Activated naive CD4-positive, alpha-beta T cell treated with anti-CD3 and anti-CD28 coated beads, Interleukin-2, amount 50 U/mL, for 72 hours (primary cell): ENCODE measurements around the gene FGF11. TPM values are rescaled to one million over a fixed set of nuclear protein-coding genes. Genes with fewer than 3 reads are reported as not detected.
"Not testable (repeated sequence)": the region's sequence is repeated elsewhere in the genome, so short reads cannot be mapped to it uniquely, and the experiment has no call there.

Experiments used
- ATAC-seq, 2 donors: fragments of 150-1000 bp; cut with Tn5 transposase; 2 replicates each; pipeline ENCODE4 v1.10.0; 2021; ENCODE audit warnings: mild to moderate bottlenecking in 2 of 2, moderate library complexity in 2 of 2
- DNase-seq, 2 donors: peaks; one replicate each; pipeline ENCODE4 v3.0.0; 2021 to 2022; ENCODE audit warnings: low spot score in 2 of 2
- H3K27ac Mint-ChIP-seq, 2 donors: one replicate each; pipeline ENCODE4 v1.8.0; 2022; ENCODE audit warnings: mild to moderate bottlenecking in 2 of 2, mixed read lengths in 2 of 2
- H3K36me3 Mint-ChIP-seq, 2 donors: one replicate each; pipeline ENCODE4 v1.8.0; 2022; ENCODE audit warnings: mixed read lengths in 2 of 2
- H3K9me3 Mint-ChIP-seq, 2 donors: one replicate each; pipeline ENCODE4 v1.8.0; 2022; ENCODE audit warnings: mixed read lengths in 2 of 2
- total RNA-seq, 2 donors: library from RNA; stranded (reverse); gene quantifications; one replicate each; pipeline ENCODE4 v1.2.3, GENCODE V29; 2022

Gene FGF11
- total RNA-seq, 2 donors from 2014 or later, result 2.6 to 35.5 TPM

DNA sequence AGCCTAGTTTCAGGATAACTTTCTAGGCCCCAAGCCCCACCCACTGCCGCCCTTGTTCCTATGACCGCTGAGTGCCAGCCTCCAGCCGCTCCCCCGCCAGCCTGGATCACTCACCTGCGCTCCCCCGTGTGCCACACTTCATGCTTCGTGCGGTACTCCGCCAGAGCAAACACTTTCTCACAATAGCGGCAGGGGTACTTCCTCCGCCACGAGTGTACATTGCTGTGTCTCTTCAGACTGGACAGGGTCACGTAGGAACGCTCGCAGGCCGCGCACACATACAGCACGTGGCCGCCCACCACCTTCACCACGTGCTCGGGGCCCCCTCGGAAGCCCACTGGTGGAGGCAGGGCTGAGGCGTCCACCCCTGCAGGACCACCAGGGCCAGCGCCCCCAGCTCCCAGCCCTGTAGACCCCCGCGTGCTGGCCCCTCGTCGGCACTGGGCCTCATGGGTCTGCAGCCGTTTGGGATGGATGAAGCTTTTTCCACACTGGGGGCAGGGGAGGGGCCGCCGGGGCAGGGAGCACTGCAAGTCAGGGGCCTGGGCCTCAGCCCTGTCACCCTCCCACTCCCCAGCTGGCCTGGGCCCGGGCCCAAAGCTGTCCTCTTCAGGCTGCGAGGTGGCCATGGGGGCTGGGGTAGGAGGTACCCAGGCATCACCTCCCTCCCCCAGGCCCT is 26.4 kb downstream of the FGF11 start:
- no peak for ATAC-seq
- Mint-ChIP-seq H3K36me3 (no peaks in the 10 kb centered on the region), H3K27ac (peak overlapping the region in 1 of 2 donors; percentile 36), H3K9me3 (no peaks in the 10 kb centered on the region)
- DNase-seq, result no peak

DNA sequence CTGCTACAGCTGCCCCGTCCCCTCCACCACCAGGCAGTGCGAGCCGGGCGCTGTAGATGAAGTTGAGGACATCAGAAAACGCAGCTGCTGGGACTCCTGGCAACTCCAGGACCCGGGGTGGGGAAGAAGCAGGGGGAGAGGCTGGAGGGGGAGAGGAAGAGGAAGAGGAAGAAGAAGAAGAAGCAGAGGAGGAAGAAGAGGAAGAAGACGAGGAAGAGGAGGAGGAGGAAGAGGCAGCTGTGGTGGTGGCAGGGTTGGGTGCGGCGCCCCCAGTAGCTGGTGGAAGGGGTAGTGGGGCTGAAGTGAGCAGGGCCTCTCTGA is 27.0 kb downstream of the FGF11 start:
- H3K9me3 Mint-ChIP-seq, result no peaks in the 10 kb centered on the region
- DNase-seq (no peak), ATAC-seq (no peak)
- peak overlapping the region; percentile 36 to 83 for H3K27ac Mint-ChIP-seq
- no peaks in the 10 kb centered on the region for H3K36me3 Mint-ChIP-seq

DNA sequence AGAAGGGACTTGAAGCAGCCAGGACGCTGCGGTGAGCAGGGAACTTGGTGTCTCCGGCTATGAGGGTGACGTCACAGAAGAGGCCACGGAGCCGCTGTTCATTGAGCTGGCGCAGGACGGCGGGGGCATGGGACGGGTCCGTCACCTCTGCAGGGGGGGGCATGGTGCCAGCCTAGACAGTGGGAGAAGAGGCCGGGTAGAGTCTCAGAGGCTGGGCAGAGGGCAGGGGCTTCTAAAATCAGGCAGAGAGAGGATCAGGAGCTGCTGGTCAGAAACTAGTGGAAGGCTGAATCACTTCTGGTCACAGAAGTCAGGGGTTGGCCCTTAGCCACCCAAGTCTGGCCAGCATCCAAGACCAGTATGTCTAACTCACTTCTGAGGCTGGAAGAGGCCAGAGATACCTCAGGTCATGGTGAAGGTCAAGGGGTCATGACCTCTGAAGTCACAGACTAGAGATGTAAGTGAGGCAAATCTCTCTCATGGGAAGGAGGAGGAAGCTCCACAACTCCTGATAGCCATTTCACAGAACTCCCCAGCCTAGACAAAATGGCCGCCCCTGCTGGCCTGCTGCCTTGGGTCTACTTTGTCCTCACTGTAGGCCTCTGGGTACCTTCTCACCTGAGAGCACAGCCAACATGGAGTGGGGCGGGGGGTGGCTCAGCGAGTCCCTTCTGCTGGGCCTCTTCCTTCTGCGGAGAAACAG is 27.5 kb downstream of the FGF11 start:
- no peaks in the 10 kb centered on the region for H3K9me3 Mint-ChIP-seq
- peak in 1 of 2 donors; percentile 75 for ATAC-seq
- no peak for DNase-seq
- H3K27ac Mint-ChIP-seq, result peak overlapping the region; percentile 83 to 93
- H3K36me3 Mint-ChIP-seq, result no peaks in the 10 kb centered on the region

DNA sequence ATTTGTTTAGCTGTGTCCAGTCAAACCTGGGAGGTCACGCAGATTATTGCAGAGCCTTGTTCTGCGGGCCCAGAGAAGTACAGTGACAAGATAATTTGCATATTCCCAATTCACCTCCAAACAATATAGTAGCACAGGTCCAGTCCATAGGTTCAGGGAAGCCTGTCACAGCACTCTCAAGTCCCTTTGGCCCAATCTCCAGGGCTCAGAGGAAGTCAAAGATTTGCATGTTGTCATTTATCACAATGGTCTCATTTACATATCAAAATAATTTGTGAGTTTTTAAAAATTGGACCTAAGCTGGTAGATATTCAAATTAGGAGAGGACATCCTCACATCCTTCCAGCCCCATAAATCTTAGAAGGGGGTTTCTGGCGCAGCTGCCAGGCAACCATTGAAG is 28.2 kb downstream of the FGF11 start:
- ATAC-seq (no peak), DNase-seq (no peak)
- Mint-ChIP-seq H3K27ac (peak overlapping the region; percentile 74 to 83), H3K36me3 (no peaks in the 10 kb centered on the region), H3K9me3 (no peaks in the 10 kb centered on the region)

DNA sequence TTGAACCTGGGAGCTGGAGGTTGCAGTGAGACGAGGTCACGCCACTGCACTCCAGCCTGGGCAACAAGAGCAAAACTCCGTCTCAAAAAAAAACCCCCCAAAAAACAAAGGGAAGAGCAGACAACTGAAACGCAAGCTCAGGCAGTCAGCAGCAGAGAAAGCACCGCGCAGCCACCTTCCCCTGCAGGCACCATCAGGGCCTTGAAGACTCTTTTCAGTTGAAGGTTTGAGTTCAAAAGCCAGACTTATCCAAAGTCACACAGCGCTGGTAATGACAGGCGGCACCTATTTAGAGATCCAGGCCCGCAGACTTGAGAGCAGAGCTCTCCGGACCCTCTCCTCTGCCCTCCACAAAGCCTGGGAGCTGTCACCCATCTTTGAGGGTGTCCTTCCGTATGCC is 29.0 kb downstream of the FGF11 start:
- Mint-ChIP-seq H3K9me3 (no peaks in the 10 kb centered on the region), H3K36me3 (no peaks in the 10 kb centered on the region), H3K27ac (no peak overlapping the region)
- DNase-seq (no peak), ATAC-seq (no peak)

DNA sequence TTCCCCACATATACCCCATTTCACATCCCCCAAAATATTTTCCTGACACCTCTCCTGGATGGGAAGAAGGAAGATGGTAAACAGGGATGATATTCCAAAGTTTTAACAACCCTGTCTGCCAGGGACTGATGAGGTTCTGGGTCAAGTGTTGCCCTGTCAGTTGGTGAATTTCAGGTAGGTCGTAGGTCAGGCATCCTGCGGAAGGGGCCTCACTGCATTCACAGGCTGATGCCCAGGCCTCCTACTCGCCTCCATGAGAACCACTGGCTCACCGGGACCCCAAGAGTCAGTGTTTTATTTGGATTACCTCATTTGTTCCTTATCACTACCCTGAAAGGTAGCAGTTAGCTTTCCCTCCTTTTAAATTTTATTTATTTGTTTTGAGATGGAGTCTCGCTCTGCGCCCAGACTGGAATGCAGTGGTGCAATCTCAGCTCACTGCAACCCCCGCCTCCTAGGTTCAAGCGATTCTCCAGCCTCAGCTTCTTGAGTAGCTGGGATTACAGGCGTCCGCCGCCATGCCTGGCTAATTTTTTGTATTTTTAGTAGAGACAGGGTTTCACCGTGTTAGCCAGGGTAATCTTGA is 29.6 kb downstream of the FGF11 start:
- no peaks in the 10 kb centered on the region for H3K36me3 Mint-ChIP-seq
- peak overlapping the region in 1 of 2 donors; percentile 14 for H3K27ac Mint-ChIP-seq
- ATAC-seq (no peak), DNase-seq (no peak)
- no peaks in the 10 kb centered on the region for H3K9me3 Mint-ChIP-seq

DNA sequence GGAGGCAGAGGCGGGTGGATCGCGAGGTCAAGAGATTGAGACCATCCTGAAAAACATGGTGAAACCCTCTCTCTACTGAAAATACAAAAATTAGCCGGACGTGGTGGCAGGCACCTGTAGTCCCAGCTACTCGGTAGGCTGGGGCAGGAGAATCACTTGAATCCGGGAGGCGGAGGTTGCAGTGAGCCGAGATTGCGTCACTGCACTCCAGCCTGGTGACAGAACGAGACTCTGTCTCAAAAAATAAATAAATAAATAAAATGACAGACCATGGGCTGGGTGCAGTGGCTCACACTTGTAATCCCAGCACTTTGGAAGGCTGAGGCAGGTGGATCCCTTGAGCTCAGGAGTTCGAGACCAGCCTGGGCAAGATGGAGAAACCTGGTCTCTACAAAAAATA is 30.5 kb downstream of the FGF11 start:
- ATAC-seq, H3K27ac Mint-ChIP-seq, H3K36me3 Mint-ChIP-seq, H3K9me3 Mint-ChIP-seq, DNase-seq: not testable (repeated sequence)

DNA sequence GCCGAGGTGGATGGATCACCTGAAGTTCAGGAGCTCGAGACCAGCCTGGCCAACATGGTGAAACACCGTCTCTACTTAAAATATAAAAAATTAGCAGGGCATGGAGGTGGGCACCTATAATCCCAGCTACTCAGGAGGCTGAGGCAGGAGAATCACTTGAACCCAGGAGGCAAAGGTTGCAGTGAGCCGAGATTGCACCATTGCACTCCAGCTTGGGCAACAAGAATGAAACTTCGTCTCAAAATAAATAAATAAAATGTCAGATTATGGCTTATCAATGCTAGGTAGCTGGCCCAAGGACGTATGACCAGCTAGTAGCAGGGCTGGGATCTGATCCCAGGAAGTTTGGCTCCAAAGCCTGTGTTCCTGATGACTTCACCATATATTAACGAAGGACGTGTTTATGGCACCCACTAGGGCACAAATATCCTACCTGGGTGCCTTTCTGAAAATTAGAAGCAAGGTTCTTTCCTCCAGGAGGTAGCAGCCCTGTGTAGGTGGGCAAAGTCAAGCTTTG is 31.2 kb downstream of the FGF11 start:
- not testable (repeated sequence) for ATAC-seq, H3K9me3 Mint-ChIP-seq, DNase-seq, H3K36me3 Mint-ChIP-seq, H3K27ac Mint-ChIP-seq

DNA sequence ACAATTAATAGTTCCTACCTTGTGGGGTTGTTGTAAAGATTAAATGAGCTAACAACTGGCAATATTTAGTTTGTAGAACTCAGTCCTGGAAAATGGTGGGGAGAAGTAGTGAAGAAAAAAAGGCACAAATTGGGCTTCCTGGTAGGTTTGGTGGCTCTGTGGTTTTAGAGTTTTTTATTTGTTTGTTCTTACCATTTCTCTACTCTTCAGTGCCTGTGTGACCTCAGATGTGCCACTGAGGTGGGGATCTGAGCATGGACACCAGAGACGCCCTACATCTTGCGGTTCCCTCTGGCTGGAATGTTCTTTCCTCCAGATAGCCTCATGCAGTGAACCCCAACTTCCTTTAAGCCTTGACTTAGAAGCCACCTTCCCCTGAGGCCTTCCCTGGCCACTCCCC is 32.4 kb downstream of the FGF11 start:
- ATAC-seq (no peak), DNase-seq (no peak)
- Mint-ChIP-seq H3K36me3 (peaks cover 0 to 5% of the 10 kb centered on the region in 2 donors), H3K27ac (peak overlapping the region in 1 of 2 donors; percentile 56), H3K9me3 (no peaks in the 10 kb centered on the region)

DNA sequence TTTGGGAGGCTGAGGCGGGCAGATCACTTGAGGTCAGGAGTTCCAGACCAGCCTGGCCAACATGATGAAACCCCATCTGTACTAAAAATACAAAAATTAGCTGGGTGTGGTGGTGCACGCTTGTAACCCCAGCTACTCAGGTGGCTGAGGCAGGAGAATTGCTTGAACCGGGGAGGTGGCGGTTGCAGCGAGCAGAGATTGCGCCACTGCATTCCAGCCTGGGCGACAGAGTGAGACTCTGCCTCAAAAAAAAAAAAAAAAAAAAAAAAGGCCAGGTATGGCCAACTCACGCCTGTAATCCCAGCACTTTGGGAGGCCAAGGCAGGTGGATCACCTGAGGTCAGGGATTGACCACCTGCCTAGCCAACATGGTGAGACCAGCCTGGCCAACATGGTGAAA is 35.5 kb downstream of the FGF11 start:
- not testable (repeated sequence) for H3K27ac Mint-ChIP-seq, DNase-seq, H3K9me3 Mint-ChIP-seq, ATAC-seq
- peaks cover 10 to 13% of the 10 kb centered on the region in 2 donors for H3K36me3 Mint-ChIP-seq

DNA sequence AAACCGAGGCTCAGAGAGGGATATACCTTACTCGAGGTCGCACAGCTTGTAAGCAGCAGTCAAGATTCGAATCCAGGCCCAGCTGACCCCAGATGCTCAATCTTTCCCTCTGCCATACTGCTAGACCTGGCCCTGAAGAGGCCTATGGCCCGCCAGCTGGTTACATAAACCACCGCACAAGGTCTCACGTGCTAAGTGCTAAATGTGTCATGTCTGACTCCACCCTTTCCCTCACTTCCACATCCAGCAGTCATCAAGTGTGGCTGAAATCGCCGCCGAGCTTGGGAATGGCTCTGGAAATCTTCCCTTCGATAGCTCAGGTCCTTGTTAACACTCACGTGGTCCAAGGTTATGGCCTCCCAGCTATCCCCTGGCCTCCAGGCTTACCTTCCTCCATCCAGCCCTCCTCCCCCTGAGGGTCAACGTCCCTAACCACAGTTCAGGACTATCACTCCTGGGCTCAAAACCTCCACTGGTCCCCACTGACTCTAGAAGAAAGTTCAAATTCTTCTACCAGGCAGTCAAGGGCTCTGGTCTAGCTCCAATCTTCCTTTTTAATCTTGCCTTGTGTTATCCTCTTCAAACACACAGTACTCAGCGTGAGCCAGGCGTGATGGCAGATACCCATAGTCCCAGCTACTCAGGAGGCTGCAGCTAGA is 36.6 kb downstream of the FGF11 start:
- DNase-seq, result no peak
- Mint-ChIP-seq H3K36me3 (peaks cover 10 to 13% of the 10 kb centered on the region in 2 donors), H3K9me3 (no peaks in the 10 kb centered on the region), H3K27ac (peak overlapping the region; percentile 6 to 70)
- ATAC-seq, result no peak

DNA sequence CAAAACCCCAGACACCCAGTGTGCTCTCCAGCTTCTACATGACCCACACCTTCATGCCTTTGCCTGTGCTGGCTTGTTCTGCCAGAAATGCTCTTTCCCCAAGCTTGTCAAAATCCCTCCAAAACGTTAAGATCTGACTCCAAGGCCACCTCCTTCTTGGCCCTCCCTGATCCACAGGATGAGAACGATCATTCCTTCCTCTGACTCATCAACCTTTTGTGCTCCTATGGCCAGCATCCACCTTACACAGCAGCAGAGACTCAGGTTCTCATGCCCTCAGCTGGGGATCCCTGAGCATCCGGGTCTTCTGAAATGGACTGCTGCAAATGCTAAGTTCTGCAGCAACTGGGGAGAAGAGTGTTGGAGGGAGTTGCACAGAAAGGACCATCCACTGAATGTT is 37.2 kb downstream of the FGF11 start:
- H3K27ac Mint-ChIP-seq, result peak overlapping the region; percentile 6 to 70
- ATAC-seq, result no peak
- H3K9me3 Mint-ChIP-seq, result no peaks in the 10 kb centered on the region

DNA sequence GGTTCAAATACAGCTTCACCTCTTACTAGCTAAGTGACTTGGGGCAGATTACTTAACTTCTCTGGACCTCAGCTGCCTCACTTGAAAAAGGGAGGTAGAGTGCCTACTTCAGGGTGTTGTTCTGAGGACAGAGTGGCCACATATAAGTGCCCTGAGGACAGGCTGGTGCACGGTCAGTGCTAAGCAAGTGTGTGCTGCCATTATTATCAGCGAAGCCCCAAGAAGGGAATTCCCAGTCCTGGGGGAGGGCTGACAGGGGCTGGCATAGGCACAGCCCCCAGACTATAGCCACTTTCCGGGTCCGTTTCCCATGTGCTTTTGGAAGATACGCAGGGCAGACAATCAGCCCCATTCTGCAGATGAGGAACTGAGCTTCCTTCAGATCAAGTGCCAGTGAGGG is 37.6 kb downstream of the FGF11 start:
- DNase-seq, result no peak
- no peaks in the 10 kb centered on the region for H3K9me3 Mint-ChIP-seq
- peaks cover 10 to 13% of the 10 kb centered on the region in 2 donors for H3K36me3 Mint-ChIP-seq
- H3K27ac Mint-ChIP-seq, result peak overlapping the region in 1 of 2 donors; percentile 87
- ATAC-seq, result no peak

More for the DNA sequence above, 37.2 kb downstream of the FGF11 start:
- H3K36me3 Mint-ChIP-seq, result peaks cover 10 to 13% of the 10 kb centered on the region in 2 donors
- DNase-seq, result no peak

DNA sequence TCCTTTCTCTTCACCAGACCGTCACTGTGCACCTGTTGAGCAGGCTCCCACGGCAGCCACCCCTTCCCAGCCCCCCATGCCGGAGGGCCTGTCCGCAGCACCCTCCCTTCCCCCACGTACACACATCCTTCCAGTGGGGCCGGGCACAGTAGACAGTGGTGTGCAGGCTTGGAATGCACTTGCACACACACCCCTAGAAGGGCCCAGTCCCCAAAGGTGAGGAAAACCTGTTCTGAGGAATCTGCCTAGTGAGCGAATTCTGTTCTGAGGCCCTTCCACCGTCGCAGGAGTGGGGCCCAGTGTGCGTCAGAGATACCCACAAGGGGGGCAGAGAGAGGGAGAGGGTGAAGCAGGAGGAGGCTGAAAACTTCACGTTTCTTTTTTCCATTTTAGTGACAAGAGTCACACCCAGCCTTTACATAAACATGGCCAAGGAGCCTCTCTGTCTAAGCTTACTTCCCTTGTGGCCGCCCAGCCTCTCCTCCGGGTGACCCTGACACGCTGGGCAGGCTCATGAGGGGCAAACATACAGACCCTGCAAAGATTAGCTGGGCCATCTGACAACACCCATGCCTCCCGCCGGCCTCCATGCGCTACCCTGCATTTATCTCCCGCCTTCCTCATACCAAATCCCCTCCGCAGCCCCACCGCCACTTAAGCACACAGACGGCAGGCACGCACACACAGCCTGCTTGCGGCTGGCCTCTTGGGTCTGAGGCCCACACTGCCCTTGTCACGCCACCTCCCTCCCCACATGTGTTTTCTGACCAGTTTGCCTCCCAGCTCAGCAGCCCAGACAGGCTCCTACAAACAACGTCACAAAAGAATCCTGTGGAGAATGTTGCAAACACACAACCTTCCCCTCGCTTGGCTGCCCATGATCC is 38.3 kb downstream of the FGF11 start:
- Mint-ChIP-seq H3K27ac (peak overlapping the region; percentile 84 to 87), H3K36me3 (peaks cover 10 to 13% of the 10 kb centered on the region in 2 donors), H3K9me3 (no peaks in the 10 kb centered on the region)
- ATAC-seq (peak in 1 of 2 donors; percentile 2), DNase-seq (no peak)

DNA sequence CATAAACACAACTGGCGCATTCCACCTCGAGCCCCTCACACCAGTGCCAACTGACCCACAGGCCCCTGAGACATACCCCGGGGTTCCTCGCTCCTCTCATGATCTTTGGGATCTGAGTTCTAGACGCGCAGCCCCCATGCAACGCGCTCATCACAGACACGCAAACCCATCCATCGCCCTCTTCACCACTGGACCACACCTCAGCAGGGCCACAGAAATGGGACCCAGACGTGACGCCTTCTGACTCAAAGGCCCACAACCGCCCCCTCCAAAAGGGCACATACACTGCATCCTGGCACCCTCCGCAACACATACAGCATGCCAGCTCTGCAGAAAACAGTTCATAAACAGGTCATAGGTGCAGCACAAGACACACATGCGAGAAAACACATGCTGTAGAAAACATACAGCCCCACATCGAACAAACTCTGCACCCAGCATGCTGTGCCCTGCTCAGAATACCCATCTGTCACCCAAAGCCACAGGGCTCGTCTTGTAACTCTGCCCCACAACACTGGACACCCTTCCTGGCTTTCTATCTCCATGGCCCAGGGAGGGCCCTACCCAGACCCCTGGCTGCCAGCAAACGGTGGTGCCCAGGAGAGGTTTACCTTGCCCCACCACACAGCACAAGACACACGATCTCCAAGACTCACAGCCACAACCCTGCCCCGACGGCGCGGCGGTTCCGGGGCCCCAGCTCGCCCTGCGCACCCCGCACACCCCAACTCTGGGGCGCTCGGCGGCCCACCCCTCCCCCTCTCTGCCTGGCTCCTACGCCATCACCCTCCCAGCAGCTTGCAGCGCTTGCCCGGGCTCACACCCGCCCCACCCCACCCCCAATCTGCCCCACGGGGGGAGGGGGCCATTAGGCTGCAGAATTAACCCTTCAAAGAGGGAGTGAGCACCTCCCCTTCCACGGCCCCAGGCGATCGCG is 39.2 kb downstream of the FGF11 start:
- ATAC-seq (peak; percentile 35 to 68), DNase-seq (peak in 1 of 2 donors; percentile 54)
- Mint-ChIP-seq H3K36me3 (peaks cover 10 to 13% of the 10 kb centered on the region in 2 donors), H3K27ac (peak overlapping the region; percentile 84 to 87), H3K9me3 (no peaks in the 10 kb centered on the region)
